Fibroblast of lung (primary cell): ENCODE measurements around the gene IGFBP2. TPM values are rescaled to one million over a fixed set of nuclear protein-coding genes. Genes with fewer than 3 reads are reported as not detected.
A peak's percentile ranks its signal among the peaks of the same experiment; 100 is the strongest.

Experiments
- DNase-seq, 2 donors: peaks; one replicate each; pipeline versions ENCODE4 v3.0.0 to v3.0.0-alpha.2; 2010; ENCODE audit warnings: low read depth in 2 of 2
- H2AFZ ChIP-seq: 2 replicates; pipeline ENCODE4 v1.5.1; 2012; ENCODE audit warnings: low read length, control low read depth, inconsistent platforms
- H3K27ac ChIP-seq: 2 replicates; pipeline ENCODE4 v1.5.1; 2011; ENCODE audit warnings: low read length, control low read depth; ENCODE audit not compliant: insufficient read depth
- H3K27me3 ChIP-seq: 2 replicates; pipeline ENCODE4 v1.5.1; 2011; ENCODE audit warnings: mild to moderate bottlenecking, low read length; ENCODE audit not compliant: control insufficient read depth, insufficient read depth
- H3K36me3 ChIP-seq: 2 replicates; pipeline ENCODE4 v1.5.1; 2011; ENCODE audit warnings: low read length; ENCODE audit not compliant: control insufficient read depth, insufficient read depth
- H3K4me1 ChIP-seq: 2 replicates; pipeline ENCODE4 v1.5.1; 2011; ENCODE audit warnings: low read length; ENCODE audit not compliant: control insufficient read depth, insufficient read depth; ENCODE audit errors: extremely low read depth
- H3K4me2 ChIP-seq: 2 replicates; pipeline ENCODE4 v1.5.1; 2011; ENCODE audit warnings: low read length, control low read depth; ENCODE audit not compliant: insufficient read depth; ENCODE audit errors: extremely low read depth
- H3K4me3 ChIP-seq, 4 experiments: fragments of 200-600 bp in 1 of 4; sonication (generic) in 1 of 4; replicated peaks in 1 of 4; 2 replicates each; pipeline ENCODE4 v1.5.1; 2011 to 2016; ENCODE audit warnings: low read length in 4 of 4, low read depth in 3 of 4, mild to moderate bottlenecking in 3 of 4, control low read depth in 2 of 4, inconsistent platforms in 1 of 4, mixed read lengths in 1 of 4; ENCODE audit not compliant: insufficient read depth in 1 of 4; ENCODE audit errors: control extremely low read depth in 1 of 4
- H3K79me2 ChIP-seq: 2 replicates; pipeline ENCODE4 v1.5.1; 2012; ENCODE audit warnings: mild to moderate bottlenecking, low read length, inconsistent platforms; ENCODE audit not compliant: control insufficient read depth, insufficient read depth
- H3K9ac ChIP-seq: 2 replicates; pipeline ENCODE4 v1.5.1; 2011; ENCODE audit warnings: mild to moderate bottlenecking, low read length, control low read depth; ENCODE audit not compliant: insufficient read depth
- H3K9me3 ChIP-seq: 2 replicates; pipeline ENCODE4 v1.5.1; 2012; ENCODE audit warnings: low read depth, low read length; ENCODE audit not compliant: control insufficient read depth, insufficient read depth
- H4K20me1 ChIP-seq: 2 replicates; pipeline ENCODE4 v1.5.1; 2011; ENCODE audit warnings: low read length; ENCODE audit not compliant: control insufficient read depth, insufficient read depth; ENCODE audit errors: extremely low read depth
- CTCF ChIP-seq, 2 donors: IDR thresholded peaks in 1 of 2; conservative IDR thresholded peaks in 1 of 2; 1 replicate in 1 of 2; 2 replicates in 1 of 2; pipeline ENCODE4 v1.5.1; 2011 to 2012; ENCODE audit warnings: low read length in 2 of 2, control low read depth in 1 of 2, inconsistent platforms in 1 of 2, low read depth in 1 of 2, mild to moderate bottlenecking in 1 of 2
- EZH2 ChIP-seq: IDR thresholded peaks from 2 replicates; pipeline ENCODE4 v1.5.1; 2012; ENCODE audit warnings: low read length, control low read depth, mild to moderate bottlenecking; ENCODE audit errors: missing control alignments
- polyA plus RNA-seq, 2 donors: library from polyadenylated mRNA; depleted of rRNA in 1 of 2; stranded (reverse) in 1 of 2; unstranded in 1 of 2; fragments of >200 nt; gene quantifications; 2 replicates each; pipeline ENCODE4 v1.2.1, GENCODE V29; 2011 to 2012; ENCODE audit warnings: missing spikeins in 1 of 2
- total RNA-seq: library from RNA; depleted of rRNA; stranded (reverse); fragments of >200 nt; gene quantifications from 2 replicates; pipeline ENCODE4 v1.2.1, GENCODE V29; 2014

IGFBP2 gene
- total and polyA plus RNA-seq, 2 donors (not counting 1 experiment from before 2014, with no cell fraction given): 8.6 to 36.3 TPM

- Histone ChIP-seq H3K36me3 (peaks cover 35% of the 10 kb centered on the region), H3K4me2 (no peak overlapping the region), H4K20me1 (no peaks in the 10 kb centered on the region)
These were observed 44.9 kb downstream of the IGFBP2 start for GRCh38 chr2:216678098-216678465.

GRCh38 chr2:216678813-216679657 is 45.8 kb downstream of the IGFBP2 start:
- H3K9me3 ChIP-seq: no peaks in the 10 kb centered on the region
- H3K79me2 ChIP-seq: peaks cover 5% of the 10 kb centered on the region
- peak overlapping the region; percentile 23 for H3K9ac ChIP-seq
- peaks cover 33% of the 10 kb centered on the region for H3K4me1 ChIP-seq
- H3K36me3 ChIP-seq: peaks cover 36% of the 10 kb centered on the region
- no peak for TF ChIP-seq CTCF (conservative IDR thresholded peaks at IDR 0.05 in 1 of 2, IDR thresholded peaks at IDR 0.05 in 1 of 2; ENCODE audit: low read depth in 1 of 2, low read length in 2 of 2)
- no peak for TF ChIP-seq EZH2
- DNase-seq: no peak
- H3K4me3 ChIP-seq: no peak overlapping the region
- H4K20me1 ChIP-seq: no peaks in the 10 kb centered on the region
- H3K27ac ChIP-seq: peak overlapping the region; percentile 59
- H3K27me3 ChIP-seq: no peaks in the 10 kb centered on the region
- no peak overlapping the region for H2AFZ ChIP-seq
- H3K4me2 ChIP-seq: no peak overlapping the region

More at GRCh38 chr2:216678098-216678465, 44.9 kb downstream of the IGFBP2 start:
- TF ChIP-seq EZH2 (no peak), CTCF (conservative IDR thresholded peaks at IDR 0.05 in 1 of 2, IDR thresholded peaks at IDR 0.05 in 1 of 2; ENCODE audit: low read depth in 1 of 2, low read length in 2 of 2) (no peak)
- no peak overlapping the region for H2AFZ ChIP-seq
- H3K9ac ChIP-seq: no peak overlapping the region
- H3K4me3 ChIP-seq: no peak overlapping the region
- no peaks in the 10 kb centered on the region for H3K27me3 ChIP-seq
- peaks cover 24% of the 10 kb centered on the region for H3K4me1 ChIP-seq
- H3K27ac ChIP-seq: no peak overlapping the region
- peaks cover under 1% of the 10 kb centered on the region for H3K79me2 ChIP-seq
- DNase-seq: no peak
- no peaks in the 10 kb centered on the region for H3K9me3 ChIP-seq

- peaks cover 36% of the 10 kb centered on the region for H3K4me1 ChIP-seq
- TF ChIP-seq CTCF (conservative IDR thresholded peaks at IDR 0.05 in 1 of 2, IDR thresholded peaks at IDR 0.05 in 1 of 2; ENCODE audit: low read depth in 1 of 2, low read length in 2 of 2): no peak
- no peak for TF ChIP-seq EZH2
- peaks cover 31% of the 10 kb centered on the region for H3K36me3 ChIP-seq
- H3K9me3 ChIP-seq: no peaks in the 10 kb centered on the region
- no peak overlapping the region for H2AFZ ChIP-seq
- H3K9ac ChIP-seq: no peak overlapping the region
- H3K79me2 ChIP-seq: peaks cover 5% of the 10 kb centered on the region
- H4K20me1 ChIP-seq: no peaks in the 10 kb centered on the region
- no peak overlapping the region for H3K4me3 ChIP-seq
- no peak for DNase-seq
- no peaks in the 10 kb centered on the region for H3K27me3 ChIP-seq
- no peak overlapping the region for H3K4me2 ChIP-seq
- peak overlapping the region; percentile 59 for H3K27ac ChIP-seq
These were observed 46.4 kb downstream of the IGFBP2 start for GRCh38 chr2:216679658-216680024.
